SK-N-SH treated with all-trans-retinoic acid at 6 μM for 48 hours (cell line): ENCODE results near the gene CLEC16A.

Experiments
- CREB5 ChIP-seq: fragments of 250-450 bp; sonication (Bioruptor Pico); IDR thresholded peaks from 2 replicates; pipeline ENCODE4 v1.5.1; 2020; ENCODE audit warnings: low read depth, mild to moderate bottlenecking, moderate library complexity
- CSRNP3 ChIP-seq: fragments of 250-450 bp; sonication (Bioruptor Pico); IDR thresholded peaks from 2 replicates; pipeline ENCODE4 v1.5.1; 2021; ENCODE audit warnings: mild to moderate bottlenecking, moderate library complexity
- PATZ1 ChIP-seq: fragments of 250-450 bp; sonication (Bioruptor Pico); IDR thresholded peaks from 2 replicates; pipeline ENCODE4 v1.8.0; 2020; ENCODE audit warnings: mild to moderate bottlenecking, moderate library complexity, borderline replicate concordance
- ZNF8 ChIP-seq: fragments of 450-650 bp; formaldehyde crosslinking; IDR thresholded peaks from 2 replicates; pipeline ENCODE4 v1.5.0; 2020; ENCODE audit warnings: mild to moderate bottlenecking, moderate library complexity

GRCh38 chr16:11162586-11163268 is 218.4 kb downstream of the CLEC16A start:
- no peak for TF ChIP-seq ZNF8 (CRISPR knock-in tag)
- no peak for TF ChIP-seq CREB5 (CRISPR knock-in tag)
- TF ChIP-seq CSRNP3 (CRISPR knock-in tag) = no peak
- TF ChIP-seq PATZ1 (CRISPR knock-in tag) = no peak
